Ascending aorta (tissue), 2 donors: ENCODE measurements around the gene TRIM33. TPM values are rescaled to one million over a fixed set of nuclear protein-coding genes. Genes with fewer than 3 reads are reported as not detected.

Experiments
- DNase-seq, 2 donors: peaks; one replicate each; pipeline ENCODE4 v3.0.0-alpha.2; 2019; ENCODE audit warnings: low spot score in 2 of 2
- H3K27ac ChIP-seq, 2 donors: fragments of 200-600 bp; sonication (generic); one replicate each; pipeline ENCODE4 v1.5.1; 2016 to 2017; ENCODE audit warnings: mild to moderate bottlenecking in 1 of 2
- H3K27me3 ChIP-seq: fragments of 200-600 bp; sonication (generic); one replicate; pipeline ENCODE4 v1.5.1; 2017
- H3K36me3 ChIP-seq, 2 donors: fragments of 200-600 bp; sonication (generic); one replicate each; pipeline ENCODE4 v1.5.1; 2016
- H3K4me1 ChIP-seq, 2 donors: fragments of 200-600 bp; sonication (generic); one replicate each; pipeline ENCODE4 v1.5.1; 2016 to 2017; ENCODE audit warnings: mild to moderate bottlenecking in 1 of 2
- H3K4me3 ChIP-seq, 2 donors: fragments of 200-600 bp; sonication (generic); one replicate each; pipeline ENCODE4 v1.5.1; 2016 to 2017; ENCODE audit warnings: mild to moderate bottlenecking in 1 of 2
- H3K9me3 ChIP-seq, 2 donors: fragments of 200-600 bp; sonication (generic); one replicate each; pipeline ENCODE4 v1.5.1; 2016
- CTCF ChIP-seq, 3 experiments: fragments of 200-600 bp in 2 of 3; fragments of 450-650 bp in 1 of 3; sonication (generic) in 2 of 3; IDR thresholded peaks; one replicate each; pipeline ENCODE4 v1.5.1; 2016 to 2019; ENCODE audit warnings: antibody characterized with exemption in 3 of 3, mild to moderate bottlenecking in 1 of 3, moderate library complexity in 1 of 3
- intact Hi-C: fragments of 100-400 bp; cut with DNase I; formaldehyde crosslinking; loops from one replicate; pipeline ENCODE4 v1.15.1; 2023
- total RNA-seq: library from RNA; depleted of rRNA; stranded (reverse); fragments of >200 nt; gene quantifications from one replicate; pipeline ENCODE4 v1.1.0, GENCODE V29; 2016

TRIM33 gene
- total RNA-seq, 1 donor from 2014 or later, result 42.5 TPM

GRCh38 chr1:114551400-114551799 is 40.4 kb upstream of the TRIM33 start:
- Histone ChIP-seq H3K27ac (no peak overlapping the region), H3K9me3 (no peaks in the 10 kb centered on the region), H3K36me3 (no peaks in the 10 kb centered on the region), H3K4me1 (no peaks in the 10 kb centered on the region), H3K4me3 (no peak overlapping the region), H3K27me3 (no peaks in the 10 kb centered on the region)
- intact Hi-C loops, result no loop called here
- DNase-seq, result no peak
- TF ChIP-seq CTCF (IDR thresholded peaks at IDR 0.05), result no peak

GRCh38 chr1:114550336-114550735 is 39.3 kb upstream of the TRIM33 start:
- no peaks in the 10 kb centered on the region for H3K36me3 ChIP-seq
- no peaks in the 10 kb centered on the region for H3K27me3 ChIP-seq
- intact Hi-C loops, result no loop called here
- TF ChIP-seq CTCF (IDR thresholded peaks at IDR 0.05), result no peak
- no peak overlapping the region for H3K4me3 ChIP-seq
- no peaks in the 10 kb centered on the region for H3K4me1 ChIP-seq
- no peak for DNase-seq
- H3K9me3 ChIP-seq, result no peaks in the 10 kb centered on the region
- no peak overlapping the region for H3K27ac ChIP-seq

- no peaks in the 10 kb centered on the region for H3K36me3 ChIP-seq
- H3K9me3 ChIP-seq, result no peaks in the 10 kb centered on the region
- H3K27ac ChIP-seq, result no peak overlapping the region
- intact Hi-C loops, result no loop called here
- no peaks in the 10 kb centered on the region for H3K4me1 ChIP-seq
- no peak for TF ChIP-seq CTCF (IDR thresholded peaks at IDR 0.05)
- H3K4me3 ChIP-seq, result no peak overlapping the region
- DNase-seq, result no peak
- H3K27me3 ChIP-seq, result no peaks in the 10 kb centered on the region
Observed at GRCh38 chr1:114549137-114549536, 38.1 kb upstream of the TRIM33 start.

GRCh38 chr1:114547076-114547475 is 36.1 kb upstream of the TRIM33 start:
- Histone ChIP-seq H3K27me3 (no peaks in the 10 kb centered on the region), H3K4me3 (no peak overlapping the region), H3K27ac (no peak overlapping the region), H3K9me3 (no peaks in the 10 kb centered on the region), H3K4me1 (no peaks in the 10 kb centered on the region), H3K36me3 (no peaks in the 10 kb centered on the region)
- no peak for DNase-seq
- no peak for TF ChIP-seq CTCF (IDR thresholded peaks at IDR 0.05)
- intact Hi-C loops, result no loop called here

- Histone ChIP-seq H3K27ac (no peak overlapping the region), H3K27me3 (no peaks in the 10 kb centered on the region), H3K36me3 (no peaks in the 10 kb centered on the region), H3K4me3 (no peak overlapping the region), H3K9me3 (no peaks in the 10 kb centered on the region), H3K4me1 (no peaks in the 10 kb centered on the region)
- no peak for DNase-seq
- intact Hi-C loops, result no loop called here
- no peak for TF ChIP-seq CTCF (IDR thresholded peaks at IDR 0.05)
Observed at GRCh38 chr1:114545796-114546195, 34.8 kb upstream of the TRIM33 start.

- Histone ChIP-seq H3K27me3 (no peaks in the 10 kb centered on the region), H3K9me3 (no peaks in the 10 kb centered on the region), H3K36me3 (no peaks in the 10 kb centered on the region), H3K27ac (no peak overlapping the region), H3K4me3 (no peak overlapping the region), H3K4me1 (no peaks in the 10 kb centered on the region)
- DNase-seq, result no peak
- intact Hi-C loops, result no loop called here
- no peak for TF ChIP-seq CTCF (IDR thresholded peaks at IDR 0.05)
Observed at GRCh38 chr1:114545315-114545714, 34.3 kb upstream of the TRIM33 start.
